Stimulated activated CD4-positive, alpha-beta T cell treated with anti-CD3 and anti-CD28 coated beads, Interleukin-15, amount 100 ng/mL, for 48 hours (primary cell): ENCODE measurements around the gene TMEM132D.
A peak's percentile ranks its signal among the peaks of the same experiment; 100 is the strongest.
"Not testable (repeated sequence)": the region's sequence is repeated elsewhere in the genome, so short reads cannot be mapped to it uniquely, and the experiment has no call there.

Experiments used
- DNase-seq, 2 donors: peaks; one replicate each; pipeline ENCODE4 v3.0.0-alpha.2; 2020; ENCODE audit warnings: low read depth in 2 of 2

The TMEM132D gene

DNA sequence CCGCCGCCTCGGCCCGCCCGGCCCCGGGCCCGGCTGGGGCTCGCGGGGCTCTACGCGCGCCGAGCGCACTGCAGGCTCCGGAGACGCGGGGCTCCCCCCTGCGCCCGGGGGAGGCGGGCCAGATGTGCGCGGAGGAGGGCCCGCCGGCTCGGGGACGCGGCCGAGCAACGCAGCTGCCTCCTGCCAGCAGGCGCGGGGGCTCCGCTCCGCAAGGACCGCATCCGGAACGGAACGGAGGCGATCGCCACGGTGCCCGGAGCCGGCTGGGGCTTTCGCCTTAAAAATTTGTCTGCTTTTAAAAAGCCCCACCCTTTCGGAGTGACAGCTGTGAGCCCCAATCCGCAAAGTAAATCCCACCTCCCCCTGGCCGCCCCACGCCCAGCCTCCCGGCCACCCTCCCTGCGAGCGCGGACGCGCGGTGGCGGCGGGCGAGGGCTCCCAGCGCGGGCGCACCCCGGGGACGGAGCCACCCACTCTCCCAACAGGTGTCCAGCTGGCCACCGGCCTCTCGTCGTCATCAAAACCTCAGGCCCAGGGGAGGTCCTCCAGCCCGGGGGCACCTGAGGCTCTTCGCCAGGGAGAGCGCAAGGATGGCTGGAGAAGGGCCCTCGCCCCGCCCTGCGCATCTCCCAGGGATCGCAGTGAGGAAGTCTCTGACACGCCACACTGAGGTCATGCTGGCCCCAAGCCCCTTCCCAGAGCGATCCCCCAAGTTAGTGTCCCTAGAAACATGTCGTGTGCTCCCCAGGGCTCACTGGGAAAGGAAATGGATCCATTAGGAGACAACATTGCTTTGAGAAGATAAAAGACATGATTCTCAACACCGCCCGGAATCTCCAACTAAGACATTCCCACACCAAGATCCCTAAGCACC is at the start of gene TMEM132D:
TMEM132D (minus strand) TSS at position 70 of the 874 bp plus-strand sequence.
- DNase-seq, result no peak

DNA sequence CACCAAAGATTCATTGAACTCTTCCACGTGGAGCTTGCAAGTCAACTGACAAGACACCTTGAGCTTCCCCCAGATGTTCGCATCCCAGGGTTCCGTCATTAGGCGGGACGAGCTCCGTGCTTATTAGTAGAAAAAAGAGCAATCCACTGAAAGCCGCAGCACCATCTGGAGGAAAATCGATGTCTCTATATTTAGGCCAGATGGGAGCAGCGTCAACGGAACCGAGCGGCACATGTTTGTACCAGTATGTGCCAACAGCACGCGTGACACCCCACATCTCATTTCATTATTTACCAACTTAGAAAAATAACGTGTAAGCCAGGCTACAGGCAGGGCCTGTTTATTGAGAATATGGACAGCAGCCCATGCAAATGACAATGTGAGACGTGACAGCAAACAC is 45.8 kb upstream of the TMEM132D start:
- DNase-seq, result no peak

DNA sequence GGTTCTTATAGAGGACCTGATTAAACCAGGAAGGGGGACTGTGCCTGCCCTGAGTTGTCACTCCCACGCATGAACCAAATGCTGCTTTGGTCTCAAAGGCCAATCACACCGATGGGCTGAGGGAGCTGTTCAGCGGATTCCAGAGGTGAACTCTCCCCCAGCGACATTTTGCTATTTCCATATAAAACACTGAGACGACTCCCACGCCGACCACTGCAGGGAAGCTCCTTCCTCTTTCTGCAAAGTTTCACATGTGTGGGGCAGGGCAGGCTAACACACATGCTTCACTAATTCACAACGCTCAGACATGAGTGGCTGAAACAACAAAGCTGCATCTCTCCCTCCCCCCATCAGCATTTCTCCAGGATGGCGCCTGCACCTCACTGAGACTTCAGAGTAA is 37.8 kb upstream of the TMEM132D start:
- DNase-seq, result no peak

DNA sequence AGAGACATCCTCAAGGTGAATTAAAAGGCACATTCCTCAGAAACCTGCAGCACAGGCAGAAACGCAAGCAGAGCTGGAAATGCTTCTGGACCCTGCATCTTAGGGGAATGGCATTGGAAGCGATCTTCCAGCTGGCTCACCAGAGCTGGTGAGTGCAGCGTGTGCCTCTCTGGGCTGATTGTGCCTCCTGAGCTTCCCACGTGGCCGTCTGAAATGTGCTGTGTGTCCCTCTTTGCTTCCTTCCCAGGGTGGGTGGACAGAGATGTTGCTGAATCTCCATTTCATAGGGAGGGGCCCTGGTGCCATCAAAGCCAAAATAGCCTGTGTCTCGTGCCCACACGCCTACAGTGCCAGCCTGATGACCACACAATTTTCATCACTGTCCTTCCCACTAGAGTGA is 34.3 kb upstream of the TMEM132D start:
- no peak for DNase-seq

DNA sequence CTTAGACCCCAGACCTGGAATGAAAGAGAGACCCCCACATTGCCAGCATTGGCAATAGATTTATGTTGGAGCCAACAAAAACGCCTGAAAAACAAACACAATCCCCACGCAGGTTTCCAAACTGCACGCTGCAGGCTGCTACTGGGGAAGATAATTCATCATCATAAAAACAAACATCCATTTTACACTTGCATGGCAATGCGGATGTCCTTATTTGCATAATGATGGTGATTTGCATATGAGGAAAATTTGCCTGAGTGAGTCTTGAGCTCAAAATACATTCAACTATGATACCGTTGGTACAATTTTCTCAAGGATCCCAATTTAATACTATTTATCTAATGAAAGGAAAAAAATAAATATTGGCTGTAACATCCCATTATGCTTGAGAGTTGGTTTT is 33.6 kb upstream of the TMEM132D start:
- DNase-seq, result no peak

DNA sequence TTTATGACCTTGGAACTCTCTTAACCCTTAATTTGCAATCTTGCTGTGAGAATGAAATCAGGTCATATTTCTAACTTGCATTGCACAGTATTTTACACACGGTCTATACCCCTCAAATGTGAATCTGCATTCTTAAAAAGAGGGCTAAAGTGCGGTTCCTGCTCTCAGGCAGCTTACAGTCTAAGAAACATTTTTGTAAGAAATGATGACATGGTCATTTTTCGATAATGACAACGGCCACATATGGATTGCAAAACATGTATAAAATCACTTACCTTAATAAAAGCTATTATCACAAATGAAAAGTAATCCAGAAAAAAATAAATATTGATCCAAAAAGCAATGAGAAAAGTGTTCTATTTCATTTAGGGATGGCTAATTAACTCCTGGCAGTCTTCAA is 24.8 kb upstream of the TMEM132D start:
- DNase-seq, result no peak

DNA sequence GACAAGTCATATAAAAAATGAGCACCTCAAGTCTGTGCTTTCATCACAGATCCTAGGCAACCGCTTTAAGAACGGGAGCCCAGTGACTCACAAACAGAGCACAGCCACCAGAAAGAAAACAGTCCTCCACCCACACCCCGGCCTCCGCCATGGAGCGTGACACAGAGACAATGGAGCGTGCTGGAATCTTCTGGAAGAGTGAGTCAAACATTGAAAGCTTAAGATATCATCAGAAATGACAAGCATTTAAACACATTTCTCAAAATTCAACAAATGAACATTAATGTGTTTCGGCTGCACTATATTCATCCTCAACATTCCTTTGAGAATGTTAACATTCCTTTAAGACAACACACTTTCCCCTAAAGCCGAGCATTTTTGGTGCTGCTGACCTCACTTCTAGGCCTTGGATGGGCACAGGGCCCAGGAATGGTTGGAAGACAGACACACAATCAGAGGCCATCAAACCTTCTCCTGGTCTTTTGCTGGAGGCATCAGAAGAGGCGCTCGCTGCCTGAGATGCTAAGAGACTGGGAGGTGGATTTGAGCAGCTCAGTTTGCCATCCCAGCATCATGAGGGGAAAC is 23.6 kb upstream of the TMEM132D start:
- no peak for DNase-seq

DNA sequence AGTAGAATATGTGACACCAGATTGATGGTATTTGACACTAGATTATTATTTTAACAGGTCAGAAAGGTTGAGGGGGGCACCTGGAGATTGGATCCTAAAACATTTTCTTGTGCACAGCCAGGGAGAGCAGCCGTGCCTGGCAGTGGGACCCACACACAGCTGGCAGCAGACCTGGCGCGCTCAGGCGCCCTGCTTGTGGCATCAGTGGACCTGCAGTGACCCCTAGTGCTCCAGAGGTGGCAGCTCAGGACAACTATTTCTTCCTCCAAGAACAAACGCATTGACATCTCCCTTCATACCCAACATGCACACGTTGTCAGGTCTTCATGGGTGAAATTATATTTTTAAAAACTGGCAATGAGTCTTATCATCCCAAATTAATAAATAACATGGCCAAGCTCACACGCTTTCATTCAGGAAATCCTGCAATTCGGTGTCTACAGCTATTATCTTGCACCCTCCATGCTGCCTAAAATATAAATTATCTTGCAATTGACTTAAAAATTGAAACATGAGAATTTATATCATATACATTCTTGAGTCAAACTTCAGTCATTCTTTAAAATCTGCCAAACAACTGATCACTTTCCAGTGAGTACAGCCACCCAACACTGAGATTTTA is 7.7 kb upstream of the TMEM132D start:
- DNase-seq, result peak in 1 of 2 donors; percentile 8

DNA sequence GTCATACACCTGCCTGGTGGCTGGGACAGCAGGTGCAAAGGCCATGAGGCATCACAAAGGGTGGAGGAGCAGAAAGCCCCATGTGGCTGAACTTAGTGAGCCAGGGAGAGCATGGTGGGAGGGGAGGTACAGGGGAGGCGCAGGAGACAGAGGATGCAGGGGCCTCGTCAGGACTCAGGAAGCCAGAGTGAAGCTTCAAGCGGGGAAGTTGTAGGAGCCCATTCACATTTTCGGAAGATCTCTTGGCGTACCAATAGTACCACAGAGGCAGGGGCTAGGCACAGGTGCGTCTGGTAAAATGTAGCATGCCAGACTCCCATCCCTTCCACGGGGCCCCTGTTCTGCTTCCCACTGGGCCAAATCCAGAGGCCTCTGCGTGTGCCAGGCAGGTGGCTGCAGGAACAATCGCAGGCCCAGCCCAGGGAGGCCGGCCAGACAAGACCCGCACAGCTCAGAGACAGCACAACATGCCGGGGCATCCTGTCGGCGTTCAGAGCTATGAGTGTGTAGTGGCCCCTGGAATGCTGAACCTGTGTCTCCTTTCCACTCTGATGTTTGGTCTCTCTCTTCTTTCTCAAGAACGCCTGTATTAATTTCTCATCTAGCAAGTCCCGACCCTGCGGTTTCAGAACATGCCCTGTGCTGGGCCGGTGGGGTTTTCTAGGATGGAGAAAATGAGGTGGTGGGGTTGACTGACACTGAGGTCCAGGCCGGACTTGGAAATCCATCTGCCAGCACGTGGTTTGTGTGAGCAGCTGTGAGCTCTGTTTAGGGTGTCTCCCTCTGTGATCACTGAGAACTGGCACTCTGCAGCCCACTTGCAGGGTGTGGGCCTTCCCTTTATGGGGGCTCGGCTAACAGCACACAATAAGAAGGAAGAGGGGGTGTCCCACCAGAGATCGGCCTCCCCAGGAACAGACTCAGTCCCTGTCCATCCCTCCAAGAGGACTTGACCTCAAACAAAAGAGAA is 5.5 kb upstream of the TMEM132D start:
- DNase-seq, result no peak

DNA sequence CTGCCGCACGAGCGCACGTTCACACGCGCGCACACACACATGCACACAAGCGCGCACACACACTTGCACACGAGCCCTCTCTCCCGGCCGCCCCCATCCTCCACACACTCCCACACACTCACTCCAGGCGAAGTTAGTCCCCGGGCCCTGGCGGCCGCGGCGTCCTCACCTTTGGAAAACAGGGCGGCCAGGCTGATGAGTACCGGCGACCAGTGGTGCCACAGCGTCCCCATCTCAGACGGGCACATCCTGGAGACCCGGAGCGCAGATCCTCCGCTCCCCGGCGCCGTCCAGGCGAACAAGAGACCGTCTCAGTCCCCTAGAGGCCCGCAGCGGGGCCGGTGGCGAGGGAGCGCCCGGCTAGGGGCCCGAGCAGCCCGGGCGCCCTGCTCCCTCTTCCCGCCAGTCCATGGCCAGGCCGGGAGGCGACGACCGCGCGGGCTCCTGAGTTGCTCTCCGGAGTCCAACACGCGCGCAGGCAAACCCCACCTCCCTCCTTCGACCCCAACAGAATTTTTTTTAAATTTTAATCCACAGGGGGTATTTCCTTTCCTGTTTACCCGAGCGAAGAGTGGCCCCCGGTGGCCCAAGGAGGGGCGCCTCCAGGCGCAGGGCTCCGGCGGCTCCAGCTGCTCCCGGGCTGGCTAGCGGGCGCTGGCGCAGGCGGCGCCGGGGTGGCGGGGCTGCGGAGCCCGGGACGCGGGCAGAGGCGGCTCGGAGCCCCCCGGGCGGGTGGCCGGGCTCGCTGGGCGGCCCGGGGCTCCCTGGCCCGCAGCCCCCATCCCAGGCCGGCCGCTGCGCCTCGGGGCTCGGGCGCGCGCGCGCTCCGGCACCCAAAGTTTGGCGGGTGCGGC is 506 bp downstream of the TMEM132D start:
- DNase-seq, result no peak

DNA sequence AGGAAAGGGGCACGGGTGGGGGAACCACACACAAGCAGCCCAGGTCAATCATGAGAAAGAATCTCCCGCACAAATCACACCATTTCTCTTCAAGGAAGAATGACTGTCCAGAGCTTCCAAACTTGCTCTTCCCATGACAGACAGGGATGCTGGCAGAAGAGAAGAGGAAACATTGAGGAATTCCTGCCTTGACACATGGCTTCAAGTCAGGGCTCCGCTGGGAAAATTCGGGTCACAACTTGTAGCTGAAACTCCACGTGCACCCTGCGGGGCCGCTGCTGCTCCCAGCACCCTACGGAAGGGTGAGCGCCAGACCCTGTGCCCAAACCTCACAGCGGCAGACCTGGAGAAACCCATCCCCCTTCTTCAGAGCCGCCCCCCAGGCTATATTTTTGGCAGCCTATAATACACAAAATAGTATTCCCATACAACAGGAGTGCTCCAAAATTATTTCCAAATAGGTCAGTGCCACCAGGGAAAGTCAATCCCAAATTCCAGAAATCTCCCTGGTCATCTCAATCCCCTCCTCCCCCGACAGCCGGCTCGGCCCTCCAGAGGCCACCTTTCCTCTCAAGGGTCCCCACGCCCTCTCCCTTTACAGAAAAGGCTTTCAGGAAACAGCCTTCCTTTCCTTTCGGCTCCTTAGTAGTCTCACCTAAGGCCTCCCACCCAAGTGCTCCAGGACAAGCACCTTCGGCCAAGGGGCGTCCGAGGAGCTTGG is 1.3 kb downstream of the TMEM132D start:
- DNase-seq, result no peak

DNA sequence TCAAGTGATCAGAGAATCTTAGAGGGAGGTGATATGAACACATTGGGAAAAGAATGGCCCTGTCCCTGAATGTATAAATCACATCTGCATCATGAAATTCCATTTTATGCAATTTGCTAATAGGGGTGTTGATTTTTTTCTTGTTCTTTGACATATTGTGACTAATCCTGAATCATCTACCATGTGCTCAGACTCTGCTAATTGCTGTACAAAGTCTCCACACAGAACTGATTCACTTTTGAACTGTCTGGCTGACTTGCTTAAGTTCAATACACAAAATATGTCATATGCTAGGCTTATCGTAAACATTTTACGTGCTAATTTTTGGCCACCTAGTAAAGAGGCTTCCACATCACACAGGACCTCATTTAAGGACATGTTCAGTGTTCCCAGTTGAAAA is 2.6 kb downstream of the TMEM132D start:
- no peak for DNase-seq

DNA sequence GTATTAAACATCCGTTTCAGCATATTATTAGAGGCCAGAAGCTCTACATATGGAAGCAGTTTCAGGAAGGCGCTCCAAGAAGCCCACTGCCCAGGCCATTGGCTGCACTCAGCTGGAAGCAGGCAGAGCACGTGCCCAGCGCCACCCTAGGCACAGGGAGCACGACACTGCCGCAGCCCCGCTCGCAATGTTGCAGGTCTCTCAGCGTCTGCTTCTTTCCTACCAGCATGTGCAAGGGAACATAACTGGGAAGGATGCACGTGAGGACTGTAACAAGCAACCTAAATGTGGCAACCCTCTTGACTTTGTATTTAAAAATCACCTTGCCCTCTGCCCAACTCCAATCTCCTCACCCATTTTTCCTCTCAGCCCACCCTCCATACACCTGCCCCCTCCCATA is 3.5 kb downstream of the TMEM132D start:
- DNase-seq, result no peak

DNA sequence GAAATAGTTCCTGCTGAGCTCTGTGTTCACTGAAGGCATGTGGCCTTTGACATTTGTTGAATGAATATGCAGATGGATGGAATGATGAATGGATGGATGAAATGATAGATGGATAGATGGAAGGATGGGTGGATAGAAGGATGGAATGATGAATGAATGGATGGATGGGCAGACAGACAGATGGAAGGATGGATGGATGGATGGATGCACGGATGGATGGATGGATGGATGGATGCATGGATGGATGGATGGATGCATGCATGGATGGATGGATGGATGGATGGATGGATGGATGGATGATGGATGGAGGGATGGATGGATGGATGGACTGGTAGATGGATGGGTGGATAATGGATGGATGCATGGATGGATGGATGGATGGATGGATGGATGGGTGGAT is 4.8 kb downstream of the TMEM132D start:
- DNase-seq, result not testable (repeated sequence)

DNA sequence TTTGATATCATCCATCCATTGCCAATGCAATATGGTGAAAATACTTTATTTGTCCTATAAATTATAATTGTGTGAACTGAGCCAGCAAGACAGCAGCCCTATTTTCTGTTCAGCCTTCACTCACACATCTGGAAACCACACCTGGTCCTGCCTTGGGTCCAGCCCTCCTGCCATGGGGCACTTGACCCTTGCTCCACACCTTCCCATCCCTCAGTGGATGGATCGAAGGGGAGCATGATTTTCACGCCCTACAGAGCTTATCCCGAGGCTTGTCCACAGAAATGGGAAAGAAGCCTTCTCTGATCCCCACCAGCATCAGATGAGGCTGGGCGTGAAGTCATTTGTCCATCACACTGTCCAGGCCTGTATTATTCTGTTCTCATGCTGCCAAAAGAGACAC is 10.1 kb downstream of the TMEM132D start:
- DNase-seq, result no peak

DNA sequence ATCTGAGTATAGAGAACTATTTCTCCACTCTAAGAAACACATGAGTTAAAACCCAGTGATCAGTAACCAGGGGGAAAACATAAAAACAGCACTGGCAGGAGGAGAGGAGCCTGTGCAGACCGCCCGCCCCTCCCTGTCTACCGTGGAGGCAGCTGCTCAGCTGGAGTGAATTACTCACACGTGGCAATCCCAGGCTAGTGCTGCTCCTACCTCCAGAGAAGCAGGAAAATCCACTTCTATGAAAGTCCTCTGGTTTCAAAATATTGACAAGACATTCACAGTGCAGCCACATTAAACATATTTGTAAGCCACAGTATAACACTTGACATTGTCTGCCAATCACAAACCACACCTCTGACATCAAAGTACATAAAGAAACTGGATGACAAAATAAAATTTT is 16.7 kb downstream of the TMEM132D start:
- DNase-seq, result no peak

DNA sequence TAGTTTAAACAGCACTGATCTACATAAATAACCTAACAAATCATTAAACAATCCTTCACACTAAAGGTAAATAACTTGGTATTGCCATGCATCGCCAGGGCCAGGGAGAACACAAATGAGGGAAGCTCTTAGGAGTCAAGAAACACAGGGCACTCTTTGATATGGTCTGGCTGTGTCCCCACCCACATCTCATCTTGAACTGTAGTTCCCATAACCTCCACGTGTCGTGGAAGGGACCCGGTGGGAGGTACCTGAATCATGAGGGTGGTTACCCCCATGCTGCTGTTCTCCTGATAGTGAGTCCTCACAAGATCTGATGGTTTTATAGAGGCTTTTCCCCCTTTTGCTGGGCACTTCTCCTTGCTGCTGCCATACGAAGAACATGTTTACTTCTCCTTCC is 17.3 kb downstream of the TMEM132D start:
- no peak for DNase-seq

DNA sequence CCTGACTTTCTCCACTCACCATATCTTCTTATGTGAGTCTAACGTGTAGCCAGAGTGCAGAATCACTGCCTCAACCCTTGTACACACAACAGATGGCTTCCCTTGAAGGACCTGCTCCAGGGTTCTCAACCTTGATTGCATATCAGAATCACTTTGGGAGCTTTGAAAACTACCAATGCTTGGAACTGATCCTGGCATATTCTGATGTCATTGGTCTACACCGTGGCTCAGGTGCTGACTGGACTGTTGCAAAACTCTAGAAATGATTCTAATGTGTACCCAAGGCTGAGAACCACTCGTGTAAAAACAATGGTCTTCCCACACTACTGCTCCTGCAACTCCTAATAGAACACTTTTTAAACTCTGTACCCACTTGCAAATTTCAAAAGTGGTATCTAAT is 18.5 kb downstream of the TMEM132D start:
- DNase-seq, result no peak

DNA sequence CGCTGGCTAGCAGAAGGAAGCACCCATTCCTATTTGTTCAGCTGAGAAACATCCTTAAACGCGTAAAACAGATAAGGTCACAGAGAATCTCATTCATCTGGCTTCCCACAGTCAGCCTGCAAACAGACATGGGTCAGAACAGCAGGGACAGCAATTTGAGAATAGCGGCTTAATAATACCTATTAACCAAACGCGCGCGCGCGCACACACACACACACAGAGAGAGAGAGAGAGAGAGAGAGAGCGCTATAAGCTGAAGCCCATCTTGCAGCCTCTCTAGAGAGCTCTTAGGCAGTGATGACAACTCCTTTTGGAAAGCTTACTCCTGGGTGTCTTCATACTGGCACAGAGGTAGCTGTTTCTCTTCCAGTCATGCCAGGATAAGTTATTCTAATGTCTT is 26.4 kb downstream of the TMEM132D start:
- no peak for DNase-seq

DNA sequence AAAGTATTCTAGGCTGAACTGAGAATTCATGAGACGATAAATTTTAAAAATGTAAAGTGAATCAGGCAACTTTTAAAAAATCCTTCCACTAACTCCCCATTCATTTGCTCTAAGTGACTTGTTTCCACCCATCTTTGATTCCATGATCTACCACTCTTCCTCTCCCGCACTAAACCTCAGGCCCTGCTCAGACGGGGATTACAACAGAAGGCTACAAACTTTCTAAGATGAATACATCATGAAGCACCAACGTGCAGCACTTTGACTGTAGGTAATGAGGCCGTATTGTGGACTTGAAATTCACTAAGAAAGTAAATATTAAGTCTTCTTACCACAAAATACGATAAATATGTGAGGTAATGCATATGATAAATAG is 30.0 kb downstream of the TMEM132D start:
- no peak for DNase-seq
